Measurements from ENCODE around the gene CCT4.
A peak's percentile ranks its signal among the peaks of the same experiment; 100 is the strongest.

The CCT4 gene

GRCh38 chr2:61888267-61889055, at the start of gene CCT4:
CCT4 (minus strand) TSS chr2:61888656; CDS start chr2:61888507, 149 bp downstream.
- peaks cover 30 to 36% of the 10 kb centered on the region in 2 experiments for H3K36me3 ChIP-seq (ENCODE audit: control insufficient read depth in 2 of 2, insufficient read depth in 1 of 2, low read length in 2 of 2)
- peak within 1 kb of the TSS; percentile 93 for H3K4me3 ChIP-seq (ENCODE audit: low read depth, low read length)
- CTCF ChIA-PET, result no interaction called here
- H3K4me1 ChIP-seq (ENCODE audit: control insufficient read depth, insufficient read depth, low read length), result no peaks in the 10 kb centered on the region
- no peaks in the 10 kb centered on the region for H3K9me3 ChIP-seq (ENCODE audit: control insufficient read depth, insufficient read depth, low read depth, low read length)
- POLR2A ChIA-PET, result interaction anchor here (0.7 kb wide), 2 partner anchors 17 to 52 kb away, joined by 3 to 7 read pairs; partner anchors contain the start of gene COMMD1
- peak within 1 kb of the TSS; percentile 99 for H3K27ac ChIP-seq (ENCODE audit: extremely low read depth, low read depth, low read length)
- TF ChIP-seq ZNF16 (tag by site-specific recombination; IDR thresholded peaks at IDR 0.05; ENCODE audit: low read depth) (no peak), ZNF585B (tag by site-specific recombination; IDR thresholded peaks at IDR 0.05) (no peak; the same call in 1 of the 2 replicates), ZNF311 (tag by site-specific recombination; IDR thresholded peaks at IDR 0.05; ENCODE audit: borderline replicate concordance) (no peak), REPIN1 (tag by site-specific recombination; IDR thresholded peaks at IDR 0.05; ENCODE audit: low read depth) (no peak), ZNF624 (tag by site-specific recombination; IDR thresholded peaks at IDR 0.05) (no peak), ZNF37A (tag by site-specific recombination; IDR thresholded peaks at IDR 0.05) (no peak), ZBTB26 (tag by site-specific recombination; optimal IDR thresholded peaks at IDR 0.05) (peak; percentile 57), ZNF623 (tag by site-specific recombination; IDR thresholded peaks at IDR 0.05) (no peak), KLF10 (tag by site-specific recombination; IDR thresholded peaks at IDR 0.05) (0 out of 2 replicates have a peak, but pooled peaks have one; percentile 25), GLI4 (tag by site-specific recombination; IDR thresholded peaks at IDR 0.05) (peak; percentile 23; the same call in 1 of the 2 replicates), ZSCAN18 (tag by site-specific recombination; IDR thresholded peaks at IDR 0.05) (no peak), ZNF843 (tag by site-specific recombination; IDR thresholded peaks at IDR 0.05) (peak; percentile 59; the same call in 1 of the 2 replicates), ZNF184 (tag by site-specific recombination; IDR thresholded peaks at IDR 0.05) (no peak), PATZ1 (tag by site-specific recombination; IDR thresholded peaks at IDR 0.05) (peak; percentile 42), ZNF670 (tag by site-specific recombination; IDR thresholded peaks at IDR 0.05; ENCODE audit: low read depth) (no peak), ZNF747 (tag by site-specific recombination; IDR thresholded peaks at IDR 0.05) (no peak), ZNF610 (tag by site-specific recombination; IDR thresholded peaks at IDR 0.05; ENCODE audit: borderline replicate concordance) (peak; percentile 67; the same call in 1 of the 2 replicates), ZNF777 (tag by site-specific recombination; IDR thresholded peaks at IDR 0.05; ENCODE audit: borderline replicate concordance) (peak; percentile 72), ZNF132 (tag by site-specific recombination; IDR thresholded peaks at IDR 0.05; ENCODE audit: borderline replicate concordance) (no peak), OSR2 (tag by site-specific recombination; IDR thresholded peaks at IDR 0.05) (no peak), ZNF473 (tag by site-specific recombination; IDR thresholded peaks at IDR 0.05) (no peak), ZNF426 (tag by site-specific recombination; IDR thresholded peaks at IDR 0.05) (no peak), SP2 (tag by site-specific recombination; IDR thresholded peaks at IDR 0.05) (peak; percentile 50), ZSCAN4 (tag by site-specific recombination; IDR thresholded peaks at IDR 0.05) (peak; percentile 59), WT1 (tag by site-specific recombination; IDR thresholded peaks at IDR 0.05) (peak; percentile 36), BCL11B (tag by site-specific recombination; IDR thresholded peaks at IDR 0.05; ENCODE audit: low read depth) (no peak), ZNF221 (tag by site-specific recombination; IDR thresholded peaks at IDR 0.05; ENCODE audit: borderline replicate concordance) (no peak), ZNF26 (tag by site-specific recombination; IDR thresholded peaks at IDR 0.05) (no peak), AEBP2 (tag by site-specific recombination; IDR thresholded peaks at IDR 0.05; ENCODE audit: borderline replicate concordance) (no peak)

Data from HEK293 (cell line).